GM12878 (cell line): ENCODE results near the gene ABTB1. TPM values are rescaled to one million over a fixed set of nuclear protein-coding genes. Genes with fewer than 3 reads are reported as not detected.

Experiments used
- ATAC-seq: fragments of 200-7000 bp; cut with Tn5 transposase; 3 replicates; pipeline ENCODE4 v1.9.1; 2020; ENCODE audit warnings: mild to moderate bottlenecking, moderate library complexity
- BruUV-seq: library from RNA; stranded (reverse); fragments of 400-500 nt; replicated peaks from 2 replicates; lab custom pipeline; 2021; lab: Mats Ljungman, UMichigan
- CTCF ChIA-PET: fragments of 300-600 bp; sonication (Branson Sonifier 250); formaldehyde crosslinking; extraction: SDS; loops from one replicate; lab custom pipeline; 2021; ENCODE audit warnings: inconsistent platforms; lab: Yijun Ruan, JAX
- POLR2A ChIA-PET: fragments of 350-600 bp; formaldehyde crosslinking; extraction: SDS; loops from one replicate; lab custom pipeline; 2021; ENCODE audit warnings: inconsistent platforms; lab: Charles Lee
- RAD21 ChIA-PET: fragments of 300-600 bp; sonication (Branson Sonifier 250); formaldehyde crosslinking; loops from one replicate; lab custom pipeline; 2023; ENCODE audit warnings: antibody characterized with exemption; ENCODE audit not compliant: unreplicated experiment; lab: Charles Lee
- SMC1A ChIA-PET: fragments of 300-600 bp; sonication (Branson Sonifier 250); formaldehyde crosslinking; loops from one replicate; lab custom pipeline; 2023; ENCODE audit not compliant: unreplicated experiment, uncharacterized antibody; lab: Charles Lee
- DNase-seq: peaks from one replicate; pipeline ENCODE4 v3.0.0-alpha.2; 2011; ENCODE audit warnings: low read depth, low spot score
- FAIRE-seq: peaks from 3 replicates; lab custom pipeline; 2011; peaks lifted over from hg19 to GRCh38; lab: Jason Lieb, UNC
- H2AFZ ChIP-seq: 2 replicates; pipeline ENCODE4 v1.6.0; 2011; ENCODE audit warnings: low read depth, low read length, control low read depth; ENCODE audit not compliant: control insufficient read depth
- H3K27ac ChIP-seq: 2 replicates; pipeline ENCODE4 v1.5.1; 2011; ENCODE audit warnings: control low read depth; ENCODE audit not compliant: control insufficient read depth, insufficient read depth
- H3K27me3 ChIP-seq, 2 experiments: replicated peaks in 1 of 2; 2 replicates each; pipeline versions ENCODE4 v1.6.0 to v1.6.1; 2011; ENCODE audit warnings: low read length in 1 of 2; ENCODE audit not compliant: control insufficient read depth in 2 of 2, insufficient read depth in 2 of 2
- H3K36me3 ChIP-seq, 2 experiments: 2 replicates each; pipeline ENCODE4 v1.5.1; 2011; ENCODE audit warnings: low read length in 1 of 2; ENCODE audit not compliant: control insufficient read depth in 2 of 2, insufficient read depth in 2 of 2
- H3K4me1 ChIP-seq: 2 replicates; pipeline ENCODE4 v1.6.1; 2011; ENCODE audit warnings: mild to moderate bottlenecking, low read length, moderate library complexity, mixed read lengths; ENCODE audit not compliant: control insufficient read depth, insufficient read depth
- H3K4me2 ChIP-seq: 2 replicates; pipeline ENCODE4 v1.6.0; 2011; ENCODE audit warnings: control low read depth; ENCODE audit not compliant: control insufficient read depth, insufficient read depth
- H3K4me3 ChIP-seq: fragments of 200-600 bp; sonication (generic); 2 replicates; pipeline ENCODE4 v1.5.1; 2016
- H3K79me2 ChIP-seq: 2 replicates; pipeline ENCODE4 v1.6.0; 2011; ENCODE audit warnings: low read length; ENCODE audit not compliant: control insufficient read depth, insufficient read depth
- H3K9ac ChIP-seq: 2 replicates; pipeline ENCODE4 v1.8.0; 2011; ENCODE audit warnings: low read length, control low read depth, mixed read lengths; ENCODE audit not compliant: control insufficient read depth, insufficient read depth
- H3K9me3 ChIP-seq: replicated peaks from 3 replicates; pipeline ENCODE4 v1.5.1; 2011; ENCODE audit warnings: mild to moderate bottlenecking, low read length; ENCODE audit not compliant: control insufficient read depth, insufficient read depth
- H4K20me1 ChIP-seq: 2 replicates; pipeline ENCODE4 v1.6.0; 2011; ENCODE audit not compliant: control insufficient read depth, insufficient read depth
- GABPA ChIP-seq: IDR thresholded peaks from 2 replicates; pipeline ENCODE4 v1.6.1; 2014; ENCODE audit warnings: antibody characterized with exemption, low read depth, mild to moderate bottlenecking, inconsistent platforms
- IRF3 ChIP-seq: fragments of 450-650 bp; IDR thresholded peaks from 2 replicates; pipeline ENCODE4 v1.6.1; 2014; ENCODE audit warnings: mild to moderate bottlenecking
- KLF5 ChIP-seq: fragments of 450-650 bp; IDR thresholded peaks from 2 replicates; pipeline ENCODE4 v1.6.1; 2014; ENCODE audit warnings: mild to moderate bottlenecking; ENCODE audit not compliant: partially characterized antibody
- MEF2B ChIP-seq: fragments of 450-650 bp; IDR thresholded peaks from 2 replicates; pipeline ENCODE4 v1.6.1; 2018; ENCODE audit warnings: mild to moderate bottlenecking, moderate library complexity; ENCODE audit not compliant: partially characterized antibody, poor library complexity, severe bottlenecking
- MXI1 ChIP-seq: fragments of 150-350 bp; IDR thresholded peaks from 2 replicates; pipeline ENCODE4 v1.6.1; 2011; ENCODE audit warnings: low read depth, mild to moderate bottlenecking, inconsistent platforms, low read length, improper control_type of control experiment
- NFYB ChIP-seq: IDR thresholded peaks from 2 replicates; pipeline ENCODE4 v1.6.1; 2011; ENCODE audit warnings: low read depth, mild to moderate bottlenecking, low read length, improper control_type of control experiment, moderate library complexity; ENCODE audit not compliant: insufficient read depth
- NRF1 ChIP-seq: conservative IDR thresholded peaks from 2 replicates; pipeline ENCODE4 v1.6.1; 2011; ENCODE audit warnings: mild to moderate bottlenecking, low read depth, low read length, improper control_type of control experiment
- PAX5 ChIP-seq: IDR thresholded peaks from 2 replicates; pipeline ENCODE4 v1.6.1; 2011; ENCODE audit warnings: low read depth, low read length, borderline replicate concordance
- POLR2AphosphoS5 ChIP-seq: IDR thresholded peaks from 2 replicates; pipeline ENCODE4 v1.6.1; 2011; ENCODE audit warnings: mild to moderate bottlenecking, low read length, inconsistent platforms
- SMARCA5 ChIP-seq: fragments of 450-650 bp; IDR thresholded peaks from 2 replicates; pipeline ENCODE4 v1.6.1; 2017; ENCODE audit warnings: mild to moderate bottlenecking
- TARDBP ChIP-seq: IDR thresholded peaks from 2 replicates; pipeline ENCODE4 v1.6.1; 2016; ENCODE audit warnings: borderline replicate concordance
- ZBED1 ChIP-seq: IDR thresholded peaks from 2 replicates; pipeline ENCODE4 v1.6.1; 2016; ENCODE audit warnings: borderline replicate concordance
- WGBS: methylation state at CpG from one replicate; pipeline ENCODE4 v1.1.6; 2016; ENCODE audit warnings: low lambda C conversion rate; ENCODE audit not compliant: insufficient replicate concordance, insufficient coverage; ENCODE audit errors: missing lambda C conversion rate; 5-methylcytosine and 5-hydroxymethylcytosine counted together
- in situ Hi-C: fragments of 300-500 bp; cut with MboI; formaldehyde crosslinking; loops from 9 replicates; pipeline ENCODE4 v1.14.3; 2018; ENCODE audit warnings: mixed read lengths
- intact Hi-C: fragments of 100-400 bp; cut with micrococcal nuclease; formaldehyde crosslinking; loops from one replicate; pipeline ENCODE4 v1.14.2; 2022; ENCODE audit not compliant: unreplicated experiment
- polyA plus RNA-seq, 11 experiments: library from polyadenylated mRNA; depleted of rRNA in 4 of 11; unstranded in 6 of 11; stranded (reverse) in 5 of 11; fragments of >200 nt; fragmentation: Nextera tagmentation in 4 of 11; fragmentation: Illumina TruSeq in 1 of 11; extraction: Ambion mirVana in 4 of 11; extraction: Trizol in 1 of 11; gene quantifications; 1 replicate in 1 of 11; 2 replicates in 10 of 11; pipeline versions ENCODE4 v1.2.1 to v1.2.3, GENCODE V29; 2011 to 2016; ENCODE audit warnings: inconsistent platforms in 2 of 11, missing spikeins in 2 of 11, low read depth in 1 of 11
- total RNA-seq, 4 experiments: library from RNA; depleted of rRNA in 3 of 4; stranded (reverse); fragments of >200 nt in 3 of 4; fragmentation: Illumina TruSeq in 1 of 4; extraction: Trizol in 1 of 4; gene quantifications; 2 replicates each; pipeline versions ENCODE4 v1.2.1 to v1.2.3, GENCODE V29; 2013 to 2021
- TF ChIP-seq, protein P1 (sequence below): IDR thresholded peaks from 2 replicates; pipeline ENCODE4 v1.6.1; 2011; ENCODE audit warnings: borderline replicate concordance, low read depth, mild to moderate bottlenecking, moderate library complexity, mixed read lengths, low read length; ENCODE audit not compliant: insufficient read depth; ENCODE audit errors: extremely low read length
- TF ChIP-seq, protein P2 (sequence below): fragments of 450-650 bp; IDR thresholded peaks from 2 replicates; pipeline ENCODE4 v1.6.1; 2017; ENCODE audit warnings: mild to moderate bottlenecking, moderate library complexity

Gene ABTB1
- total and polyA plus RNA-seq, 10 of the 15 experiments (the other 5 are each of a cell fraction or from before 2014, with no cell fraction given): 0.11 to 10.2 (median 7.1) TPM

DNA sequence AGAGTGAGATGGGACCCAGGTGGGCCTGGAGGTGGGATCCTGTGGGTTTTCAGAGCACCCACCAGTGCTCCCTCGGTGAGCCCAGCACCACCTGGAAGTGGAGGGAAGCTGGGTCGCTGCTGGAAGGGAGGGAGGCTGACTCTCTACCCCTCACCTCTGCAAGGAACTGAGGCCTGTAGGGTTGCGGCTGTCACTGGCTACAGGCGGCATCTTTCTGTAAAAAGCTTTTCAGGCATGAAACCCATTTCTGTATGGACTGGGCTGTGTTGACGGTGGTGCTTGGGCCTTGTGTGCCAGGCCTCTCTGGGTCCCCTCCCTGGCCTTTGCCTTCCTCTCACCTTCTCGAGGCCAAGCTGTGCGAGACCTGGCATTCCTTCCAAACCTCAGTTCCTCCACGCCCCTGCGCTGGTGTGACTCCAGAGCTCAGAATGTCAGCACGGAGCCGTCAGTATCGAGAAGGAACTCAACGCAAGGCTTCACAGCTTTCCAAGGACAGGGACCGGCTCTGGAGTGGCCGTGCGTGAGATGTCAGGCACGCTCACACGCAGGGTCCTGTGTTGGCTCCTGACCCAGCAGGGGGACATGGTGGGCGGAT lies 16.6 kb downstream of the ABTB1 start (continued):
- TF ChIP-seq NFYB (no peak), PAX5 (no peak), NRF1 (no peak), POLR2AphosphoS5 (no peak), GABPA (no peak)
- TF ChIP-seq, protein P1, sequence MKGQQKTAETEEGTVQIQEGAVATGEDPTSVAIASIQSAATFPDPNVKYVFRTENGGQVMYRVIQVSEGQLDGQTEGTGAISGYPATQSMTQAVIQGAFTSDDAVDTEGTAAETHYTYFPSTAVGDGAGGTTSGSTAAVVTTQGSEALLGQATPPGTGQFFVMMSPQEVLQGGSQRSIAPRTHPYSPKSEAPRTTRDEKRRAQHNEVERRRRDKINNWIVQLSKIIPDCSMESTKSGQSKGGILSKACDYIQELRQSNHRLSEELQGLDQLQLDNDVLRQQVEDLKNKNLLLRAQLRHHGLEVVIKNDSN: no peak
- TF ChIP-seq, all 136 proteins: peak for 0

DNA sequence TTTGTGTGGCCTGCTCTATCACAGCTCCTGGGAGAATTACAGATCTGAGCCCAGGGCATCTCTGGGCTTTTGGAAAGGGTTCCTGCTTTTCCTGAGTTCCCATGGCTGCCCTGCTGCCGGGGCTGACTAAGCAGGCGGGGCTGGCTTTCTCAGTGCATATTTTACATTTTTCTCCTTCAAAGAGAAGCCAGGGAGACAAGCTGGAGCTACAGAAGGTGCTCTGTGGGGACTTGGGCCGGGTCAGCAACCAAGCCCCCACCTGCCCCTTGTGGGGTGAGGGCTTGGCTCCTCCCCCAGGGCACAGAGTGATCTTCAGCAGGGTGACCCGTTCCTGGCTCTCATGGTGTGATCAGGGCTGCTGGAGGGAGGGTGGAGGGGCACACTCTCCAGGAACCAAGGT lies 17.4 kb downstream of the ABTB1 start:
- ChIA-PET POLR2A (no interaction called here), RAD21 (no interaction called here), CTCF (interaction anchor here (1.7 kb wide), 1 partner anchor 144 kb away, joined by 3 read pairs; no protein-coding TSS in a partner anchor), SMC1A (no interaction called here)
- 99% methylated on average over 4 of the region's 4 CpGs for WGBS
- intact Hi-C loops: no loop called here
- no TSS peak for BruUV-seq
- Histone ChIP-seq H4K20me1 (no peaks in the 10 kb centered on the region), H3K9me3 (no peaks in the 10 kb centered on the region), H3K4me2 (no peak overlapping the region), H3K4me3 (no peak overlapping the region), H3K4me1 (no peaks in the 10 kb centered on the region), H3K9ac (no peak overlapping the region), H3K27me3 (no peaks in the 10 kb centered on the region), H2AFZ (no peak overlapping the region), H3K36me3 (peaks cover 17 to 30% of the 10 kb centered on the region in 2 experiments), H3K79me2 (no peaks in the 10 kb centered on the region), H3K27ac (no peak overlapping the region)
- TF ChIP-seq ZBED1 (no peak), TARDBP (no peak), KLF5 (no peak), MXI1 (no peak), IRF3 (no peak), MEF2B (no peak), SMARCA5 (no peak)
- TF ChIP-seq, protein P2, sequence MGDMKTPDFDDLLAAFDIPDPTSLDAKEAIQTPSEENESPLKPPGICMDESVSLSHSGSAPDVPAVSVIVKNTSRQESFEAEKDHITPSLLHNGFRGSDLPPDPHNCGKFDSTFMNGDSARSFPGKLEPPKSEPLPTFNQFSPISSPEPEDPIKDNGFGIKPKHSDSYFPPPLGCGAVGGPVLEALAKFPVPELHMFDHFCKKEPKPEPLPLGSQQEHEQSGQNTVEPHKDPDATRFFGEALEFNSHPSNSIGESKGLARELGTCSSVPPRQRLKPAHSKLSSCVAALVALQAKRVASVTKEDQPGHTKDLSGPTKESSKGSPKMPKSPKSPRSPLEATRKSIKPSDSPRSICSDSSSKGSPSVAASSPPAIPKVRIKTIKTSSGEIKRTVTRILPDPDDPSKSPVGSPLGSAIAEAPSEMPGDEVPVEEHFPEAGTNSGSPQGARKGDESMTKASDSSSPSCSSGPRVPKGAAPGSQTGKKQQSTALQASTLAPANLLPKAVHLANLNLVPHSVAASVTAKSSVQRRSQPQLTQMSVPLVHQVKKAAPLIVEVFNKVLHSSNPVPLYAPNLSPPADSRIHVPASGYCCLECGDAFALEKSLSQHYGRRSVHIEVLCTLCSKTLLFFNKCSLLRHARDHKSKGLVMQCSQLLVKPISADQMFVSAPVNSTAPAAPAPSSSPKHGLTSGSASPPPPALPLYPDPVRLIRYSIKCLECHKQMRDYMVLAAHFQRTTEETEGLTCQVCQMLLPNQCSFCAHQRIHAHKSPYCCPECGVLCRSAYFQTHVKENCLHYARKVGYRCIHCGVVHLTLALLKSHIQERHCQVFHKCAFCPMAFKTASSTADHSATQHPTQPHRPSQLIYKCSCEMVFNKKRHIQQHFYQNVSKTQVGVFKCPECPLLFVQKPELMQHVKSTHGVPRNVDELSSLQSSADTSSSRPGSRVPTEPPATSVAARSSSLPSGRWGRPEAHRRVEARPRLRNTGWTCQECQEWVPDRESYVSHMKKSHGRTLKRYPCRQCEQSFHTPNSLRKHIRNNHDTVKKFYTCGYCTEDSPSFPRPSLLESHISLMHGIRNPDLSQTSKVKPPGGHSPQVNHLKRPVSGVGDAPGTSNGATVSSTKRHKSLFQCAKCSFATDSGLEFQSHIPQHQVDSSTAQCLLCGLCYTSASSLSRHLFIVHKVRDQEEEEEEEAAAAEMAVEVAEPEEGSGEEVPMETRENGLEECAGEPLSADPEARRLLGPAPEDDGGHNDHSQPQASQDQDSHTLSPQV: no peak
- ATAC-seq (no peak), FAIRE-seq (no peak), DNase-seq (no peak)
- in situ Hi-C loops: no loop called here
